DOHH2 (cell line): ENCODE data around the gene JCAD.

ENCODE experiments used
- H3F3A ChIP-seq: fragments of 200-600 bp; sonication (generic), shearing (Covaris generic); 2 replicates; pipeline ENCODE4 v1.6.0; 2016; ENCODE audit warnings: antibody characterized with exemption, mild to moderate bottlenecking; ENCODE audit not compliant: control insufficient read depth, insufficient read depth
- H3K27ac ChIP-seq: fragments of 200-600 bp; sonication (generic); 2 replicates; pipeline ENCODE4 v1.5.1; 2014; ENCODE audit warnings: low read depth, mild to moderate bottlenecking, low read length, moderate library complexity
- H3K27me3 ChIP-seq: fragments of 200-600 bp; sonication (generic); 2 replicates; pipeline ENCODE4 v1.6.1; 2014; ENCODE audit warnings: mild to moderate bottlenecking, low read length, mixed read lengths; ENCODE audit not compliant: control insufficient read depth
- H3K36me3 ChIP-seq: fragments of 200-600 bp; sonication (generic); 2 replicates; pipeline ENCODE4 v1.6.1; 2014; ENCODE audit warnings: mild to moderate bottlenecking, low read length, moderate library complexity, mixed read lengths; ENCODE audit not compliant: control insufficient read depth
- H3K4me1 ChIP-seq: fragments of 200-600 bp; sonication (generic); 2 replicates; pipeline ENCODE4 v1.6.1; 2014; ENCODE audit warnings: mild to moderate bottlenecking, low read length, mixed read lengths; ENCODE audit not compliant: control insufficient read depth
- H3K4me2 ChIP-seq: fragments of 200-600 bp; sonication (generic); 2 replicates; pipeline ENCODE4 v1.6.0; 2014; ENCODE audit warnings: mild to moderate bottlenecking, low read length, moderate library complexity
- H3K4me3 ChIP-seq: fragments of 200-600 bp; sonication (generic); 2 replicates; pipeline ENCODE4 v1.5.1; 2014; ENCODE audit warnings: mild to moderate bottlenecking, low read length, mixed read lengths
- H3K79me2 ChIP-seq: fragments of 200-600 bp; sonication (generic); 2 replicates; pipeline ENCODE4 v1.6.1; 2014; ENCODE audit warnings: mild to moderate bottlenecking, low read length, mixed read lengths; ENCODE audit not compliant: control insufficient read depth
- H3K9me2 ChIP-seq: fragments of 200-600 bp; sonication (generic); replicated peaks from 2 replicates; pipeline ENCODE4 v1.6.1; 2014; ENCODE audit warnings: mild to moderate bottlenecking, low read length, mixed read lengths; ENCODE audit not compliant: control insufficient read depth
- H3K9me3 ChIP-seq: fragments of 200-600 bp; sonication (generic); 2 replicates; pipeline ENCODE4 v1.6.1; 2014; ENCODE audit warnings: antibody characterized with exemption, low read length, mixed read lengths; ENCODE audit not compliant: control insufficient read depth, insufficient read depth
- H4K20me1 ChIP-seq: fragments of 200-600 bp; sonication (generic); 2 replicates; pipeline ENCODE4 v1.6.0; 2014; ENCODE audit warnings: low read depth, mild to moderate bottlenecking, antibody characterized with exemption, low read length, moderate library complexity; ENCODE audit not compliant: control insufficient read depth, insufficient read depth
- EZH2phosphoT487 ChIP-seq: fragments of 200-600 bp; sonication (generic); IDR thresholded peaks from 2 replicates; pipeline ENCODE4 v1.6.1; 2017; ENCODE audit warnings: borderline replicate concordance, mild to moderate bottlenecking, antibody characterized with exemption, low read length, moderate library complexity, mixed read lengths
- TF ChIP-seq, protein P1 (sequence below): fragments of 200-600 bp; sonication (generic); IDR thresholded peaks from one replicate; pipeline ENCODE4 v1.5.1; 2014; ENCODE audit warnings: antibody characterized with exemption, mild to moderate bottlenecking, low read depth, low read length; ENCODE audit not compliant: poor library complexity, severe bottlenecking

The JCAD gene

DNA sequence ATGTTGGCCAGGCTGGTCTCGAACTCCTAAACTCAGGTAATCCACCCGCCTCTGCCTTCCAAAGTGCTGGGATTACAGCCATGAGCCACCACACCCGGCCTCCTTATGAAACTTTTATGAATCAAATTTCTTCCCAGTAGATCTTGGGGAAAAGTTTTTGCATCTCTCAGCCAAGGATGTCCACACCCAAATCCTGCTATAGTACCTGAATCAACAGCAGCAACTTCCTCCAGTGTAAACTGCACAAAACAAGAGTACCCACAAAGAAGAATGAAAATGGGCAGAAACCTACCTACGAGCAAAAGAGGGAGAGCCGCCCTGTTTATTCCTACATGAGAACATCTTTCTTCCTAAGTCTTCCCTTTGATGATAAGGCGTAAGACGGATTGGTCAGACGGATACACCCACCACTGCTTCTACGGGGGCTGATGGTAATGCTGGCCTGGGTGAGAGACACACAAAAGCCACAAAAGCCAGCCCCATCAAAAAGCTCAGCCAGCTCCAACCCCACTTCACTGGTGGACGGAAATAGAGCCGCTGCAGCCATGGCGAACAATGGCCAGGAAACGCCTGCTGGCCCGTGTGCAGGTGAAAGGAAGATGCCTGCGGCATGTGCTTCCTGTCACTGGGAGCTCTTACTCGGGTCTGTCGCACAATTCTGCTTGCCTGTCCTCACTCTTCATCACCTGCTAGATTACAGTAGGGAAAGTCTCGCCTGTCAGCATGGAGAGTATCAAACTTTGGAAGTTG is 10.4 kb downstream of the JCAD start:
- Histone ChIP-seq H3K36me3 (no peaks in the 10 kb centered on the region), H3K4me2 (no peak overlapping the region), H3K9me3 (no peaks in the 10 kb centered on the region), H3K79me2 (no peaks in the 10 kb centered on the region), H3K27ac (no peak overlapping the region), H4K20me1 (no peaks in the 10 kb centered on the region), H3K27me3 (peaks cover 31% of the 10 kb centered on the region), H3K9me2 (no peaks in the 10 kb centered on the region), H3K4me1 (no peaks in the 10 kb centered on the region), H3F3A (no peaks in the 10 kb centered on the region), H3K4me3 (no peak overlapping the region)
- TF ChIP-seq EZH2phosphoT487: no peak
- TF ChIP-seq, protein P1, sequence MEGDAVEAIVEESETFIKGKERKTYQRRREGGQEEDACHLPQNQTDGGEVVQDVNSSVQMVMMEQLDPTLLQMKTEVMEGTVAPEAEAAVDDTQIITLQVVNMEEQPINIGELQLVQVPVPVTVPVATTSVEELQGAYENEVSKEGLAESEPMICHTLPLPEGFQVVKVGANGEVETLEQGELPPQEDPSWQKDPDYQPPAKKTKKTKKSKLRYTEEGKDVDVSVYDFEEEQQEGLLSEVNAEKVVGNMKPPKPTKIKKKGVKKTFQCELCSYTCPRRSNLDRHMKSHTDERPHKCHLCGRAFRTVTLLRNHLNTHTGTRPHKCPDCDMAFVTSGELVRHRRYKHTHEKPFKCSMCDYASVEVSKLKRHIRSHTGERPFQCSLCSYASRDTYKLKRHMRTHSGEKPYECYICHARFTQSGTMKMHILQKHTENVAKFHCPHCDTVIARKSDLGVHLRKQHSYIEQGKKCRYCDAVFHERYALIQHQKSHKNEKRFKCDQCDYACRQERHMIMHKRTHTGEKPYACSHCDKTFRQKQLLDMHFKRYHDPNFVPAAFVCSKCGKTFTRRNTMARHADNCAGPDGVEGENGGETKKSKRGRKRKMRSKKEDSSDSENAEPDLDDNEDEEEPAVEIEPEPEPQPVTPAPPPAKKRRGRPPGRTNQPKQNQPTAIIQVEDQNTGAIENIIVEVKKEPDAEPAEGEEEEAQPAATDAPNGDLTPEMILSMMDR: no peak

GRCh38 chr10:30047924-30048531 is 11.4 kb downstream of the JCAD start:
- Histone ChIP-seq H3K4me2 (no peak overlapping the region), H3K27me3 (peaks cover 31% of the 10 kb centered on the region), H4K20me1 (no peaks in the 10 kb centered on the region), H3K36me3 (no peaks in the 10 kb centered on the region), H3K4me1 (no peaks in the 10 kb centered on the region), H3K4me3 (no peak overlapping the region), H3K9me2 (no peaks in the 10 kb centered on the region), H3K79me2 (no peaks in the 10 kb centered on the region), H3K9me3 (no peaks in the 10 kb centered on the region), H3F3A (no peaks in the 10 kb centered on the region), H3K27ac (no peak overlapping the region)
- no peak for TF ChIP-seq EZH2phosphoT487
- TF ChIP-seq, protein P1: no peak

- H3K9me3 ChIP-seq: no peaks in the 10 kb centered on the region
- TF ChIP-seq, protein P1: no peak
- TF ChIP-seq EZH2phosphoT487: no peak
- H3K36me3 ChIP-seq: no peaks in the 10 kb centered on the region
- H3K27ac ChIP-seq: no peak overlapping the region
- no peaks in the 10 kb centered on the region for H3K4me1 ChIP-seq
- H3F3A ChIP-seq: no peaks in the 10 kb centered on the region
- no peaks in the 10 kb centered on the region for H3K79me2 ChIP-seq
- no peak overlapping the region for H3K4me3 ChIP-seq
- no peaks in the 10 kb centered on the region for H4K20me1 ChIP-seq
- no peaks in the 10 kb centered on the region for H3K9me2 ChIP-seq
- peaks cover 31% of the 10 kb centered on the region for H3K27me3 ChIP-seq
- no peak overlapping the region for H3K4me2 ChIP-seq
Observed at GRCh38 chr10:30047430-30047829, 12.0 kb downstream of the JCAD start.
